Measurements from ENCODE around the gene BAHD1.

Gene BAHD1

GRCh38 chr15:40500568-40501330 lies 60.0 kb downstream of the BAHD1 start:
- DNase-seq (ENCODE audit: low spot score in 2 of 2) (no peak), ATAC-seq (ENCODE audit: low read depth) (no peak)
- no peak overlapping the region for H3K27ac Mint-ChIP-seq
- no peaks in the 10 kb centered on the region for H3K9me3 Mint-ChIP-seq
- no peaks in the 10 kb centered on the region for H3K4me1 Mint-ChIP-seq
- no peaks in the 10 kb centered on the region for H3K36me3 Mint-ChIP-seq
- H3K27me3 Mint-ChIP-seq, result peaks cover 14% of the 10 kb centered on the region
- H3K4me3 Mint-ChIP-seq, result no peak overlapping the region

GRCh38 chr15:40501487-40501886 lies 60.7 kb downstream of the BAHD1 start:
- H3K4me3 Mint-ChIP-seq, result no peak overlapping the region
- DNase-seq (ENCODE audit: low spot score in 2 of 2) (no peak), ATAC-seq (ENCODE audit: low read depth) (no peak)
- H3K4me1 Mint-ChIP-seq, result no peaks in the 10 kb centered on the region
- peaks cover 15% of the 10 kb centered on the region for H3K27me3 Mint-ChIP-seq
- no peaks in the 10 kb centered on the region for H3K9me3 Mint-ChIP-seq
- H3K36me3 Mint-ChIP-seq, result no peaks in the 10 kb centered on the region
- H3K27ac Mint-ChIP-seq, result no peak overlapping the region

GRCh38 chr15:40506964-40507571 lies 66.3 kb downstream of the BAHD1 start:
- peak overlapping the region; percentile 53 for H3K4me3 Mint-ChIP-seq

GRCh38 chr15:40508216-40508615 lies 67.5 kb downstream of the BAHD1 start:
- H3K4me3 Mint-ChIP-seq, result no peak overlapping the region
- no peaks in the 10 kb centered on the region for H3K36me3 Mint-ChIP-seq
- no peaks in the 10 kb centered on the region for H3K9me3 Mint-ChIP-seq
- no peak for ATAC-seq (ENCODE audit: low read depth)
- peaks cover 18% of the 10 kb centered on the region for H3K4me1 Mint-ChIP-seq
- H3K27ac Mint-ChIP-seq, result no peak overlapping the region
- no peak for DNase-seq (ENCODE audit: low spot score in 2 of 2)
- peaks cover 7% of the 10 kb centered on the region for H3K27me3 Mint-ChIP-seq

More at GRCh38 chr15:40506964-40507571, 66.3 kb downstream of the BAHD1 start:
- Mint-ChIP-seq H3K9me3 (no peaks in the 10 kb centered on the region), H3K27me3 (peaks cover 13% of the 10 kb centered on the region), H3K4me1 (peaks cover 15% of the 10 kb centered on the region), H3K27ac (no peak overlapping the region), H3K36me3 (no peaks in the 10 kb centered on the region)
- DNase-seq (ENCODE audit: low spot score in 2 of 2) (peak; percentile 38 to 49), ATAC-seq (ENCODE audit: low read depth) (peak; percentile 34)

DNA sequence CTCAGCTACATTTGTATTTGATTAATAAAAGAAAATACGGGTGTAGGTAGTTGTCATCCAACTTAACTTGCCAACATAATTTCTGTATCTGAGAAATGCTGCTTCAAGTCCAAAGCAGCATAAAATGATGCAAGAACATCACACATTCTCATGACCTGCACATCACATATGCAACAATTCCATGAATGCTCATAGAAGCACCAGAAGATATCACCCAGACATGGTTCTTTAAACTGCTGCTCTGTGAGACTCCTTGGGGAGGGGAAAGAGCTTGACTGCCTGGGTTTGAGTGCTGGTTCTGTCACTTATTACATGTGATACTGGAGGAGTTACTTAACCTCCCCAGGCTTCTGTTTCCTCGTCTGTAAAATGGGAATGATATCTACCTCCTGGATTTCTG lies 69.4 kb downstream of the BAHD1 start:
- H3K9me3 Mint-ChIP-seq, result no peaks in the 10 kb centered on the region
- ATAC-seq (ENCODE audit: low read depth) (no peak), DNase-seq (ENCODE audit: low spot score in 2 of 2) (no peak)
- no peaks in the 10 kb centered on the region for H3K36me3 Mint-ChIP-seq
- no peak overlapping the region for H3K27ac Mint-ChIP-seq
- H3K4me3 Mint-ChIP-seq, result peak overlapping the region; percentile 95
- H3K27me3 Mint-ChIP-seq, result peaks cover 7% of the 10 kb centered on the region
- H3K4me1 Mint-ChIP-seq, result peaks cover 18% of the 10 kb centered on the region

- no peaks in the 10 kb centered on the region for H3K9me3 Mint-ChIP-seq
- H3K4me1 Mint-ChIP-seq, result peaks cover 18% of the 10 kb centered on the region
- no peaks in the 10 kb centered on the region for H3K36me3 Mint-ChIP-seq
- peak overlapping the region; percentile 95 for H3K4me3 Mint-ChIP-seq
- peaks cover 6% of the 10 kb centered on the region for H3K27me3 Mint-ChIP-seq
- ATAC-seq (ENCODE audit: low read depth), result peak; percentile 78
- peak; percentile 49 to 61 for DNase-seq (ENCODE audit: low spot score in 2 of 2)
- H3K27ac Mint-ChIP-seq, result peak overlapping the region; percentile 8
These were observed 70.3 kb downstream of the BAHD1 start for GRCh38 chr15:40511093-40511471.

GRCh38 chr15:40511472-40512133 lies 70.8 kb downstream of the BAHD1 start:
- Mint-ChIP-seq H3K4me1 (peaks cover 18% of the 10 kb centered on the region), H3K27me3 (peaks cover 4% of the 10 kb centered on the region), H3K36me3 (no peaks in the 10 kb centered on the region), H3K27ac (peak overlapping the region; percentile 8), H3K4me3 (peak overlapping the region; percentile 95), H3K9me3 (no peaks in the 10 kb centered on the region)
- ATAC-seq (ENCODE audit: low read depth) (peak; percentile 34), DNase-seq (ENCODE audit: low spot score in 2 of 2) (peak; percentile 8 to 58)

DNA sequence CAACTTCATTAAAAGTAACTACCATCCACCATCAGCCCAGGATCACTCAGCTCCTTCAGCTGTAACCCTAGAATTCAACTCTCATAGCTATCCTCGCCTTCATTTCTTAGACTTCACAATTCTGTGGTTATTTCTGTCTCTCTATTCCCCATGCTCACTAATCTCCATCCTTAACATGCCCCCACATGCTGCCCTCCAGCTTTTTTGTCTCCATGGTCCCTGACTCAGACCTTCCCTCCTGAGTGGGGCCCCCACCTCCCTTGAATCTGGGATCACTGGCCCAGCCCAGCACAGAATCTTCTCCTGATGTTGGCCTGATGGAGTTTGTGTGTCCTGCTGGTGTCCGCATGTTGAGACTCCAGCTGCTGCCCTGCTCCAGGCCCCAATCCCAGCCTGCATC lies 71.7 kb downstream of the BAHD1 start:
- peak overlapping the region; percentile 95 for H3K4me3 Mint-ChIP-seq
- H3K4me1 Mint-ChIP-seq, result peaks cover 15% of the 10 kb centered on the region
- H3K9me3 Mint-ChIP-seq, result no peaks in the 10 kb centered on the region
- no peak for ATAC-seq (ENCODE audit: low read depth)
- H3K27ac Mint-ChIP-seq, result peak overlapping the region; percentile 8
- H3K27me3 Mint-ChIP-seq, result peaks cover 2% of the 10 kb centered on the region
- H3K36me3 Mint-ChIP-seq, result no peaks in the 10 kb centered on the region
- no peak for DNase-seq (ENCODE audit: low spot score in 2 of 2)

DNA sequence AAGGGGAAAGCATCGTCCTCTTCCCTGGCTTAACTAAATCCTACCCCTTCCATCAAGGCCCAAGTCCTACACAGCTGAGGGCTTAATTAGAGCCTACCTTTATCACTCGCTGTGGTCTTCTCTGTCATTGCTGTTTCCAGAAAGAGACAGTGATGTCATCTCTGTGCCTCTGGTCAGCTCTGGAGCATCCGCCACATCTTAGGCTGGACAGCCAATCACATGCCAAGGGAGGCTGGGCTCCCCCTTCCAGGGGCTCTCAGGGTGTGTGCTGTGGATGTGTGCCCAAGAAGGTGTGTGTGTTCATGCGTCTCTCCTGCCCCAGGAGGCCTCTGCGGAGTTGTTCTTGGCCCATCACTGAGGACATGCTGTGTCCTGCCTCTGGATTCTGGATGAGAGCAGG lies 72.9 kb downstream of the BAHD1 start:
- Mint-ChIP-seq H3K27ac (peak overlapping the region; percentile 19), H3K4me3 (no peak overlapping the region), H3K36me3 (no peaks in the 10 kb centered on the region), H3K27me3 (no peaks in the 10 kb centered on the region), H3K9me3 (no peaks in the 10 kb centered on the region), H3K4me1 (peaks cover 15% of the 10 kb centered on the region)
- no peak for ATAC-seq (ENCODE audit: low read depth)
- no peak for DNase-seq (ENCODE audit: low spot score in 2 of 2)

GRCh38 chr15:40516322-40516721 lies 75.6 kb downstream of the BAHD1 start:
- H3K36me3 Mint-ChIP-seq, result no peaks in the 10 kb centered on the region
- no peaks in the 10 kb centered on the region for H3K9me3 Mint-ChIP-seq
- no peaks in the 10 kb centered on the region for H3K27me3 Mint-ChIP-seq
- peaks cover 10% of the 10 kb centered on the region for H3K4me1 Mint-ChIP-seq
- ATAC-seq (ENCODE audit: low read depth) (no peak), DNase-seq (ENCODE audit: low spot score in 2 of 2) (no peak)
- no peak overlapping the region for H3K27ac Mint-ChIP-seq
- H3K4me3 Mint-ChIP-seq, result no peak overlapping the region
